Panc1 (cell line): ENCODE data around the gene SCAP. TPM values are rescaled to one million over a fixed set of nuclear protein-coding genes. Genes with fewer than 3 reads are reported as not detected.
"Not testable (repeated sequence)": the region's sequence is repeated elsewhere in the genome, so short reads cannot be mapped to it uniquely, and the experiment has no call there.

Experiments
- ATAC-seq: fragments of 200-7000 bp; cut with Tn5 transposase; 2 replicates; pipeline ENCODE4 v1.9.1; 2020; ENCODE audit warnings: mild to moderate bottlenecking, moderate library complexity
- BruUV-seq: library from RNA; stranded (reverse); fragments of 400-500 nt; replicated peaks from 2 replicates; lab custom pipeline; 2021; lab: Mats Ljungman, UMichigan
- CTCF ChIA-PET: fragments of 300-600 bp; sonication (Branson Sonifier 250); formaldehyde crosslinking; loops from one replicate; lab custom pipeline; 2022; ENCODE audit warnings: antibody characterized with exemption; lab: Charles Lee
- POLR2A ChIA-PET: fragments of 300-600 bp; sonication (Branson Sonifier 250); formaldehyde crosslinking; loops from one replicate; lab custom pipeline; 2022; ENCODE audit warnings: antibody characterized with exemption; lab: Charles Lee
- DNase-seq: peaks from one replicate; pipeline ENCODE4 v3.0.0-alpha.2; 2010; ENCODE audit warnings: low read depth, low spot score
- H3K27ac ChIP-seq: 2 replicates; pipeline ENCODE4 v1.5.1; 2011; ENCODE audit warnings: mild to moderate bottlenecking, low read length, inconsistent platforms
- H3K27me3 ChIP-seq: fragments of 200-500 bp; sonication (Bioruptor generic); 2 replicates; pipeline ENCODE4 v1.6.0; 2014; ENCODE audit warnings: low read length, inconsistent platforms; ENCODE audit not compliant: control insufficient read depth, insufficient read depth
- H3K36me3 ChIP-seq: fragments of 200-500 bp; sonication (Bioruptor generic); 2 replicates; pipeline ENCODE4 v1.5.1; 2014; ENCODE audit warnings: inconsistent platforms, mild to moderate bottlenecking, low read length, moderate library complexity; ENCODE audit not compliant: control insufficient read depth, insufficient read depth
- H3K4me1 ChIP-seq: 2 replicates; pipeline ENCODE4 v1.5.1; 2011; ENCODE audit warnings: inconsistent platforms, mild to moderate bottlenecking, low read length, moderate library complexity; ENCODE audit not compliant: control insufficient read depth, insufficient read depth
- H3K4me3 ChIP-seq, 2 experiments: 2 replicates each; pipeline ENCODE4 v1.5.1; 2011 to 2012; ENCODE audit warnings: low read depth in 2 of 2, low read length in 2 of 2, mild to moderate bottlenecking in 2 of 2, inconsistent platforms in 1 of 2, moderate library complexity in 1 of 2
- H3K9me3 ChIP-seq: fragments of 200-500 bp; sonication (Bioruptor generic); 2 replicates; pipeline ENCODE4 v1.5.1; 2014; ENCODE audit warnings: low read depth, mild to moderate bottlenecking, inconsistent platforms, low read length, moderate library complexity; ENCODE audit not compliant: control insufficient read depth, insufficient read depth
- CTCF ChIP-seq: fragments of 450-650 bp; IDR thresholded peaks from 2 replicates; pipeline ENCODE4 v1.5.1; 2017; ENCODE audit warnings: mild to moderate bottlenecking
- POLR2AphosphoS5 ChIP-seq: IDR thresholded peaks from 2 replicates; pipeline ENCODE4 v1.6.1; 2012; ENCODE audit warnings: mild to moderate bottlenecking, low read depth, low read length, moderate library complexity
- SIN3A ChIP-seq: IDR thresholded peaks from 2 replicates; pipeline ENCODE4 v1.6.1; 2012; ENCODE audit warnings: low read depth, mild to moderate bottlenecking, low read length, moderate library complexity, borderline replicate concordance; ENCODE audit not compliant: insufficient read depth
- TCF7L2 ChIP-seq: IDR thresholded peaks from 2 replicates; pipeline ENCODE4 v1.6.1; 2011; ENCODE audit warnings: mild to moderate bottlenecking, low read depth, low read length, inconsistent platforms
- in situ Hi-C: cut with HindIII; loops from 2 replicates; pipeline ENCODE4 v1.10.0; 2016; ENCODE audit warnings: low sequenced_read_pairs, low pct_unique_long_range_greater_than_20kb
- intact Hi-C: fragments of 100-400 bp; cut with micrococcal nuclease; formaldehyde crosslinking; loops from one replicate; pipeline ENCODE4 v1.10.0; 2022; ENCODE audit not compliant: unreplicated experiment
- total RNA-seq: library from RNA; stranded (reverse); gene quantifications from one replicate; pipeline ENCODE4 v1.2.1, GENCODE V29; 2021; ENCODE audit not compliant: unreplicated experiment
- TF ChIP-seq, protein P1 (sequence below), 2 experiments: IDR thresholded peaks; 2 replicates each; pipeline ENCODE4 v1.6.1; 2011 to 2012; ENCODE audit warnings: low read depth in 2 of 2, control low read depth in 1 of 2, low read length in 1 of 2, mild to moderate bottlenecking in 1 of 2, moderate library complexity in 1 of 2; ENCODE audit not compliant: insufficient read depth in 1 of 2

Gene SCAP
- total RNA-seq, 1 experiment from 2014 or later, result 49.7 TPM

GRCh38 chr3:47473391-47473790, 2.4 kb downstream of the SCAP start:
- Histone ChIP-seq H3K4me3 (no peak overlapping the region), H3K36me3 (no peaks in the 10 kb centered on the region; the same call in 1 of the 2 replicates), H3K27ac (no peak overlapping the region), H3K27me3 (no peaks in the 10 kb centered on the region), H3K9me3 (no peaks in the 10 kb centered on the region), H3K4me1 (no peaks in the 10 kb centered on the region; the same call in 1 of the 2 replicates)
- CTCF ChIA-PET, result no interaction called here
- no peak for TF ChIP-seq SIN3A
- TF ChIP-seq, protein P1, sequence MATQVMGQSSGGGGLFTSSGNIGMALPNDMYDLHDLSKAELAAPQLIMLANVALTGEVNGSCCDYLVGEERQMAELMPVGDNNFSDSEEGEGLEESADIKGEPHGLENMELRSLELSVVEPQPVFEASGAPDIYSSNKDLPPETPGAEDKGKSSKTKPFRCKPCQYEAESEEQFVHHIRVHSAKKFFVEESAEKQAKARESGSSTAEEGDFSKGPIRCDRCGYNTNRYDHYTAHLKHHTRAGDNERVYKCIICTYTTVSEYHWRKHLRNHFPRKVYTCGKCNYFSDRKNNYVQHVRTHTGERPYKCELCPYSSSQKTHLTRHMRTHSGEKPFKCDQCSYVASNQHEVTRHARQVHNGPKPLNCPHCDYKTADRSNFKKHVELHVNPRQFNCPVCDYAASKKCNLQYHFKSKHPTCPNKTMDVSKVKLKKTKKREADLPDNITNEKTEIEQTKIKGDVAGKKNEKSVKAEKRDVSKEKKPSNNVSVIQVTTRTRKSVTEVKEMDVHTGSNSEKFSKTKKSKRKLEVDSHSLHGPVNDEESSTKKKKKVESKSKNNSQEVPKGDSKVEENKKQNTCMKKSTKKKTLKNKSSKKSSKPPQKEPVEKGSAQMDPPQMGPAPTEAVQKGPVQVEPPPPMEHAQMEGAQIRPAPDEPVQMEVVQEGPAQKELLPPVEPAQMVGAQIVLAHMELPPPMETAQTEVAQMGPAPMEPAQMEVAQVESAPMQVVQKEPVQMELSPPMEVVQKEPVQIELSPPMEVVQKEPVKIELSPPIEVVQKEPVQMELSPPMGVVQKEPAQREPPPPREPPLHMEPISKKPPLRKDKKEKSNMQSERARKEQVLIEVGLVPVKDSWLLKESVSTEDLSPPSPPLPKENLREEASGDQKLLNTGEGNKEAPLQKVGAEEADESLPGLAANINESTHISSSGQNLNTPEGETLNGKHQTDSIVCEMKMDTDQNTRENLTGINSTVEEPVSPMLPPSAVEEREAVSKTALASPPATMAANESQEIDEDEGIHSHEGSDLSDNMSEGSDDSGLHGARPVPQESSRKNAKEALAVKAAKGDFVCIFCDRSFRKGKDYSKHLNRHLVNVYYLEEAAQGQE (IDR thresholded peaks at IDR 0.05; ENCODE audit: insufficient read depth in 1 of 2, low read depth in 2 of 2, low read length in 1 of 2), result no peak
- TF ChIP-seq POLR2AphosphoS5, result no peak
- no peak for TF ChIP-seq CTCF
- TF ChIP-seq TCF7L2, result no peak
- POLR2A ChIA-PET, result no interaction called here
- intact Hi-C loops (loop anchor here (10.0 kb wide), 1 partner anchor 49 kb away; no protein-coding TSS in a partner anchor), in situ Hi-C loops (no loop called here)
- no peak for DNase-seq
- no peak for ATAC-seq
- no TSS peak for BruUV-seq

- CTCF ChIA-PET, result no interaction called here
- no TSS peak for BruUV-seq
- intact Hi-C loops (loop anchor here (10.0 kb wide), 1 partner anchor 45 kb away; no protein-coding TSS in a partner anchor), in situ Hi-C loops (no loop called here)
- POLR2A ChIA-PET, result no interaction called here
- no peak overlapping the region for H3K4me3 ChIP-seq
- no peaks in the 10 kb centered on the region for H3K4me1 ChIP-seq
- TF ChIP-seq, protein P1 (IDR thresholded peaks at IDR 0.05; ENCODE audit: insufficient read depth in 1 of 2, low read depth in 2 of 2, low read length in 1 of 2), result no peak
- no peaks in the 10 kb centered on the region for H3K36me3 ChIP-seq
- H3K27ac ChIP-seq, result no peak overlapping the region
- no peaks in the 10 kb centered on the region for H3K27me3 ChIP-seq
- DNase-seq (no peak), ATAC-seq (no peak)
- no peaks in the 10 kb centered on the region for H3K9me3 ChIP-seq
Measured at GRCh38 chr3:47469616-47470015, 6.1 kb downstream of the SCAP start.

DNA sequence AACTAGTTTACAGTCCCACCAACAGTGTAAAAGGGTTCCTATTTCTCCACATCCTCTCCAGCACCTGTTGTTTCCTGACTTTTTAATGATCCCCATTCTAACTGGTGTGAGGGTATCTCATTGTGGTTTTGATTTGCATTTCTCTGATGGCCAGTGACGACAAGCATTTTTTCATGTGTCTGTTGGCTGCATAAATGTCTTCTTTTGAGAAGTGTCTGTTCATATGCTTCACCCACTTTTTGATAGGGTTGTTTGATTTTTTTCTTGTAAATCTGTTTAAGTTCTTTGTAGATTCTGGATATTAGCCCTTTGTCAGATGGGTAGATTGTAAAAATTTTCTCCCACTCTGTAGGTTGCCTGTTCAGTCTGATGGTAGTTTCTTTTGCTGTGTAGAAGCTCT, 7.4 kb downstream of the SCAP start:
- H3K36me3 ChIP-seq, BruUV-seq, POLR2A ChIA-PET, H3K27ac ChIP-seq, H3K4me1 ChIP-seq, in situ Hi-C loops, CTCF ChIA-PET, intact Hi-C loops, DNase-seq, H3K4me3 ChIP-seq, ATAC-seq, H3K27me3 ChIP-seq, H3K9me3 ChIP-seq: not testable (repeated sequence)
